H1 (cell line): ENCODE measurements around the gene PIGM. TPM values are rescaled to one million over a fixed set of nuclear protein-coding genes. Genes with fewer than 3 reads are reported as not detected.

Experiments used
- CTCF ChIP-seq, 3 experiments: IDR thresholded peaks; 1 replicate in 2 of 3; 2 replicates in 1 of 3; pipeline versions ENCODE4 v1.5.1 to v1.6.1; 2011; ENCODE audit warnings: low read length in 3 of 3, mild to moderate bottlenecking in 3 of 3, inconsistent platforms in 2 of 3, low read depth in 1 of 3, moderate library complexity in 1 of 3; ENCODE audit not compliant: insufficient read depth in 1 of 3; ENCODE audit errors: control extremely low read depth in 1 of 3
- EP300 ChIP-seq, 2 experiments: IDR thresholded peaks; 1 replicate in 1 of 2; 2 replicates in 1 of 2; pipeline ENCODE4 v1.6.1; 2011 to 2012; ENCODE audit warnings: low read depth in 2 of 2, low read length in 2 of 2, mild to moderate bottlenecking in 2 of 2, borderline replicate concordance in 1 of 2, inconsistent platforms in 1 of 2, moderate library complexity in 1 of 2
- polyA plus RNA-seq, 7 experiments: library from polyadenylated mRNA; depleted of rRNA in 3 of 7; stranded (reverse) in 5 of 7; unstranded in 2 of 7; fragments of >200 nt in 5 of 7; fragments of 200-250 nt in 2 of 7; gene quantifications; 1 replicate in 5 of 7; 2 replicates in 1 of 7; 4 replicates in 1 of 7; pipeline versions ENCODE4 v1.2.1 to v1.2.3, GENCODE V29; 2011 to 2013; ENCODE audit warnings: missing spikeins in 2 of 7, mixed read lengths in 2 of 7
- total RNA-seq: library from RNA; stranded (reverse); fragmentation: NEBNext Ultra II Directional; extraction: Animal tissue kit (Norgen Biotek cat#: 25700); gene quantifications from 2 replicates; pipeline ENCODE4 v1.2.1, GENCODE V29; 2021

PIGM gene
- total and polyA plus RNA-seq, 2 of the 8 experiments (the other 6 are each of a cell fraction or from before 2014, with no cell fraction given): 5.4 to 6.0 TPM

GRCh38 chr1:160006312-160006940 is 25.4 kb downstream of the PIGM start (continued):
- TF ChIP-seq CTCF (IDR thresholded peaks at IDR 0.05; ENCODE audit: control extremely low read depth in 1 of 3, insufficient read depth in 1 of 3, low read depth in 1 of 3, low read length in 3 of 3): peak; percentile 94 to 97 (median 94)
- TF ChIP-seq EP300 (IDR thresholded peaks at IDR 0.05; ENCODE audit: borderline replicate concordance in 1 of 2, low read depth in 2 of 2, low read length in 2 of 2): no peak
